Uterus (tissue), 2 donors: Measurements from ENCODE around the gene NOXO1.

Experiments
- CTCF ChIP-seq, 4 experiments: fragments of 200-600 bp in 2 of 4; fragments of 450-650 bp in 2 of 4; sonication (generic) in 2 of 4; IDR thresholded peaks; one replicate each; pipeline ENCODE4 v1.5.1; 2016 to 2019; ENCODE audit warnings: antibody characterized with exemption in 4 of 4, mild to moderate bottlenecking in 2 of 4, moderate library complexity in 1 of 4
- POLR2A ChIP-seq, 2 donors: fragments of 450-650 bp; IDR thresholded peaks; one replicate each; pipeline ENCODE4 v1.6.1; 2016; ENCODE audit warnings: antibody characterized with exemption in 2 of 2, mild to moderate bottlenecking in 1 of 2, moderate library complexity in 1 of 2

GRCh38 chr16:1984347-1985225, 3.3 kb upstream of the NOXO1 start:
- TF ChIP-seq CTCF (IDR thresholded peaks at IDR 0.05) (no peak), POLR2A (IDR thresholded peaks at IDR 0.05) (no peak)
